MM.1S (cell line): Measurements from ENCODE around the gene PHPT1.

Experiments
- DNase-seq: peaks from one replicate; pipeline ENCODE4 v3.0.0-alpha.2; 2015
- H2AFZ ChIP-seq: fragments of 300-600 bp; sonication (generic); 2 replicates; pipeline ENCODE4 v1.6.0; 2016; ENCODE audit warnings: antibody characterized with exemption, low read length
- H3F3A ChIP-seq: fragments of 300-600 bp; sonication (generic); 2 replicates; pipeline ENCODE4 v1.6.1; 2016; ENCODE audit warnings: mild to moderate bottlenecking, antibody characterized with exemption, low read length, moderate library complexity, mixed read lengths; ENCODE audit not compliant: insufficient read depth
- H3K27ac ChIP-seq: fragments of 300-600 bp; sonication (generic); 2 replicates; pipeline ENCODE4 v1.5.1; 2016; ENCODE audit warnings: mild to moderate bottlenecking, low read length
- H3K27me3 ChIP-seq: fragments of 300-600 bp; sonication (generic); replicated peaks from 2 replicates; pipeline ENCODE4 v1.6.0; 2016; ENCODE audit warnings: low read length; ENCODE audit not compliant: insufficient read depth
- H3K36me3 ChIP-seq: fragments of 300-600 bp; sonication (generic); replicated peaks from 2 replicates; pipeline ENCODE4 v1.6.1; 2016; ENCODE audit warnings: mild to moderate bottlenecking, low read length, mixed read lengths; ENCODE audit not compliant: insufficient read depth
- H3K4me1 ChIP-seq: fragments of 300-600 bp; sonication (generic); 2 replicates; pipeline ENCODE4 v1.6.1; 2016; ENCODE audit warnings: low read length, mixed read lengths
- H3K4me2 ChIP-seq: fragments of 300-600 bp; sonication (generic); 2 replicates; pipeline ENCODE4 v1.6.0; 2016; ENCODE audit warnings: low read depth, low read length
- H3K4me3 ChIP-seq: fragments of 300-600 bp; sonication (generic); 2 replicates; pipeline ENCODE4 v1.5.1; 2016; ENCODE audit warnings: low read length, mixed read lengths
- H3K79me2 ChIP-seq: fragments of 300-600 bp; sonication (generic); 2 replicates; pipeline ENCODE4 v1.6.1; 2016; ENCODE audit warnings: mixed run types, low read length, mixed read lengths
- H3K9ac ChIP-seq: fragments of 300-600 bp; sonication (generic); 2 replicates; pipeline ENCODE4 v1.6.1; 2016; ENCODE audit warnings: low read length, mixed read lengths
- H3K9me2 ChIP-seq: fragments of 300-600 bp; sonication (generic); replicated peaks from 2 replicates; pipeline ENCODE4 v1.6.1; 2016; ENCODE audit warnings: mild to moderate bottlenecking, low read length, mixed read lengths; ENCODE audit not compliant: insufficient read depth
- H3K9me3 ChIP-seq: fragments of 300-600 bp; sonication (generic); replicated peaks from 2 replicates; pipeline ENCODE4 v1.6.1; 2016; ENCODE audit warnings: mild to moderate bottlenecking, low read length, mixed read lengths; ENCODE audit not compliant: insufficient read depth
- H4K20me1 ChIP-seq: fragments of 300-600 bp; sonication (generic); 2 replicates; pipeline ENCODE4 v1.6.1; 2016; ENCODE audit warnings: mild to moderate bottlenecking, low read length, moderate library complexity, mixed read lengths; ENCODE audit not compliant: insufficient read depth
- CTCF ChIP-seq: fragments of 300-600 bp; sonication (generic); IDR thresholded peaks from 2 replicates; pipeline ENCODE4 v1.5.1; 2016; ENCODE audit warnings: antibody characterized with exemption, low read length, mixed read lengths
- EZH2 ChIP-seq: fragments of 300-600 bp; sonication (generic); optimal IDR thresholded peaks from 2 replicates; pipeline ENCODE3; 2017; ENCODE audit warnings: low read depth, mild to moderate bottlenecking, antibody characterized with exemption, low read length, mixed read lengths
- EZH2phosphoT487 ChIP-seq: fragments of 300-600 bp; sonication (generic); IDR thresholded peaks from 2 replicates; pipeline ENCODE4 v1.6.1; 2018; ENCODE audit warnings: antibody characterized with exemption, low read length

The PHPT1 gene

GRCh38 chr9:136898483-136899100 is 49.4 kb downstream of the PHPT1 start:
- H3K9me2 ChIP-seq = no peaks in the 10 kb centered on the region
- no peaks in the 10 kb centered on the region; the same call in 1 of the 2 replicates for H3K36me3 ChIP-seq
- DNase-seq = no peak
- peak overlapping the region; percentile 99; the same call in 1 of the 2 replicates for H3K27ac ChIP-seq
- peak overlapping the region; percentile 70 for H3K4me2 ChIP-seq
- H3K27me3 ChIP-seq = no peaks in the 10 kb centered on the region
- H3F3A ChIP-seq = peaks cover 58% of the 10 kb centered on the region
- H3K9me3 ChIP-seq = no peaks in the 10 kb centered on the region
- H3K4me1 ChIP-seq = peaks cover 65% of the 10 kb centered on the region
- H3K4me3 ChIP-seq = peak overlapping the region; percentile 39
- H2AFZ ChIP-seq = no peak overlapping the region
- TF ChIP-seq EZH2 (no peak), CTCF (no peak), EZH2phosphoT487 (no peak)
- H3K9ac ChIP-seq = peak overlapping the region; percentile 27; the same call in 1 of the 2 replicates
- H3K79me2 ChIP-seq = peaks cover 77% of the 10 kb centered on the region
- H4K20me1 ChIP-seq = no peaks in the 10 kb centered on the region

GRCh38 chr9:136899196-136899595 is 50.0 kb downstream of the PHPT1 start:
- Histone ChIP-seq H3K36me3 (no peaks in the 10 kb centered on the region; the same call in 1 of the 2 replicates), H3K27ac (peak overlapping the region; percentile 99), H2AFZ (no peak overlapping the region), H3F3A (peaks cover 58% of the 10 kb centered on the region), H3K79me2 (peaks cover 77% of the 10 kb centered on the region), H4K20me1 (no peaks in the 10 kb centered on the region), H3K4me3 (peak overlapping the region; percentile 16), H3K4me2 (peak overlapping the region; percentile 70; the same call in 1 of the 2 replicates), H3K9me2 (no peaks in the 10 kb centered on the region), H3K27me3 (no peaks in the 10 kb centered on the region), H3K9me3 (no peaks in the 10 kb centered on the region), H3K4me1 (peaks cover 65% of the 10 kb centered on the region), H3K9ac (peak overlapping the region; percentile 38; the same call in 1 of the 2 replicates)
- TF ChIP-seq CTCF = peak; percentile 48
- no peak for TF ChIP-seq EZH2phosphoT487
- DNase-seq = peak; percentile 93

GRCh38 chr9:136900556-136900955 is 51.3 kb downstream of the PHPT1 start:
- Histone ChIP-seq H3K9ac (peak overlapping the region; percentile 38; the same call in 1 of the 2 replicates), H3K9me3 (no peaks in the 10 kb centered on the region), H3K9me2 (no peaks in the 10 kb centered on the region), H3K4me1 (peaks cover 65% of the 10 kb centered on the region), H3K4me3 (no peak overlapping the region), H3K36me3 (no peaks in the 10 kb centered on the region; the same call in none of the 2 replicates), H3K79me2 (peaks cover 77% of the 10 kb centered on the region), H2AFZ (no peak overlapping the region), H3K27ac (peak overlapping the region; percentile 99; the same call in 1 of the 2 replicates), H3F3A (peaks cover 58% of the 10 kb centered on the region), H3K27me3 (no peaks in the 10 kb centered on the region), H3K4me2 (peak overlapping the region; percentile 80; the same call in 1 of the 2 replicates), H4K20me1 (no peaks in the 10 kb centered on the region)
- no peak for DNase-seq
- TF ChIP-seq CTCF = no peak
- TF ChIP-seq EZH2phosphoT487 = no peak
- no peak for TF ChIP-seq EZH2
